ENCODE data around the gene TMEM43.

GRCh38 chr3:14133188-14133800 lies 8.4 kb downstream of the TMEM43 start:
- TF ChIP-seq CTCF (optimal IDR thresholded peaks at IDR 0.05 in 1 of 3, IDR thresholded peaks at IDR 0.05 in 1 of 3, conservative IDR thresholded peaks at IDR 0.05 in 1 of 3; ENCODE audit: extremely low read depth in 1 of 3, insufficient read depth in 2 of 3, low read length in 3 of 3) (no peak), EZH2 (IDR thresholded peaks at IDR 0.05; ENCODE audit: low read length) (no peak)

Data from keratinocyte (primary cell).